Mucosa of rectum (tissue), 2 donors: Measurements from ENCODE around the gene RAI2.

Source experiments
- H3K27ac ChIP-seq, 2 donors: one replicate each; pipeline ENCODE4 v1.7.0; 2013; ENCODE audit warnings: inconsistent platforms in 2 of 2, low read depth in 2 of 2, low read length in 2 of 2
- H3K27me3 ChIP-seq, 2 donors: one replicate each; pipeline ENCODE4 v1.7.0; 2013; ENCODE audit warnings: low read length in 2 of 2; ENCODE audit not compliant: control insufficient read depth in 2 of 2, insufficient read depth in 2 of 2
- H3K36me3 ChIP-seq, 2 donors: one replicate each; pipeline ENCODE4 v1.7.0; 2013; ENCODE audit warnings: low read length in 2 of 2; ENCODE audit not compliant: control insufficient read depth in 2 of 2, insufficient read depth in 2 of 2
- H3K4me1 ChIP-seq, 2 donors: one replicate each; pipeline ENCODE4 v1.7.0; 2013; ENCODE audit warnings: low read length in 2 of 2, mild to moderate bottlenecking in 1 of 2; ENCODE audit not compliant: control insufficient read depth in 2 of 2, insufficient read depth in 2 of 2
- H3K4me3 ChIP-seq, 2 donors: one replicate each; pipeline ENCODE4 v1.7.0; 2013; ENCODE audit warnings: low read length in 2 of 2
- H3K9ac ChIP-seq, 2 donors: one replicate each; pipeline ENCODE4 v1.7.0; 2013; ENCODE audit warnings: low read length in 2 of 2, low read depth in 1 of 2, mild to moderate bottlenecking in 1 of 2
- H3K9me3 ChIP-seq, 2 donors: one replicate each; pipeline ENCODE4 v1.7.0; 2013; ENCODE audit warnings: low read length in 2 of 2; ENCODE audit not compliant: control insufficient read depth in 2 of 2
- donor health status: healthy.
- donor health status: Normal muscosa, but diverticular disease.

RAI2 gene

GRCh38 chrX:17860811-17861488, at the start of gene RAI2:
TSS of gene RAI2 (minus strand) at chrX:17861298. CDS start at chrX:17802010, 59,288 bp downstream.
- Histone ChIP-seq H3K27me3 (peaks cover 9 to 22% of the 10 kb centered on the region in 2 donors), H3K9ac (no peak within 1 kb of the TSS), H3K4me1 (no peaks in the 10 kb centered on the region), H3K36me3 (no peaks in the 10 kb centered on the region), H3K27ac (no peak within 1 kb of the TSS), H3K9me3 (peaks cover 0 to 2% of the 10 kb centered on the region in 2 donors), H3K4me3 (peak within 1 kb of the TSS; percentile 38 to 65)

GRCh38 chrX:17888421-17888820, 27.3 kb upstream of the RAI2 start:
- Histone ChIP-seq H3K4me1 (no peaks in the 10 kb centered on the region), H3K27me3 (peaks cover 5% of the 10 kb centered on the region in 2 donors), H3K27ac (no peak overlapping the region), H3K36me3 (no peaks in the 10 kb centered on the region), H3K9ac (no peak overlapping the region), H3K4me3 (no peak overlapping the region), H3K9me3 (no peaks in the 10 kb centered on the region)

DNA sequence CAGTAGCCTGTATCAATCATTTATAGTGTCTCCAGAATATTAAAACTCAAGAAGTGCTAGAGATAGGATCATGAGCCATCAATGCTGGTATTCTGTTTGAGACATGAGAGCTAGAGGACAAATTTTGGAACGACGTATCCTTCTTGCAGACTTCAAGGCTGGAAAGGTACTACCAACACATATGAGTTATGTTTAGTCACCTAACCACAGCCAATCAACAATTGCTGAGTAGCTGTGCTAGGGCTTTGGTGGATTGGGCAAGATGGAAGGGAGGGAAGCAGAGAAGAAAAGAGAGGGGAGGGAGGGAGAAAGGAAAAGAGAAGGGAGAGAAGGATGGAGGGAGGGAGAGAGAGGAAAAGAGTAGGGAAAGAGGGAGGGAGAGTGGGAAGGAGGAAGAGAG, 21.6 kb upstream of the RAI2 start:
- Histone ChIP-seq H3K27ac (no peak overlapping the region), H3K9ac (no peak overlapping the region), H3K36me3 (no peaks in the 10 kb centered on the region), H3K27me3 (peaks cover 5% of the 10 kb centered on the region in 2 donors), H3K9me3 (no peaks in the 10 kb centered on the region), H3K4me1 (no peaks in the 10 kb centered on the region), H3K4me3 (no peak overlapping the region)

GRCh38 chrX:17878028-17878670, 17.1 kb upstream of the RAI2 start:
- no peaks in the 10 kb centered on the region for H3K4me1 ChIP-seq
- no peaks in the 10 kb centered on the region for H3K36me3 ChIP-seq
- H3K9ac ChIP-seq, result no peak overlapping the region
- no peaks in the 10 kb centered on the region for H3K27me3 ChIP-seq
- H3K27ac ChIP-seq, result no peak overlapping the region
- no peak overlapping the region for H3K4me3 ChIP-seq
- no peaks in the 10 kb centered on the region for H3K9me3 ChIP-seq

DNA sequence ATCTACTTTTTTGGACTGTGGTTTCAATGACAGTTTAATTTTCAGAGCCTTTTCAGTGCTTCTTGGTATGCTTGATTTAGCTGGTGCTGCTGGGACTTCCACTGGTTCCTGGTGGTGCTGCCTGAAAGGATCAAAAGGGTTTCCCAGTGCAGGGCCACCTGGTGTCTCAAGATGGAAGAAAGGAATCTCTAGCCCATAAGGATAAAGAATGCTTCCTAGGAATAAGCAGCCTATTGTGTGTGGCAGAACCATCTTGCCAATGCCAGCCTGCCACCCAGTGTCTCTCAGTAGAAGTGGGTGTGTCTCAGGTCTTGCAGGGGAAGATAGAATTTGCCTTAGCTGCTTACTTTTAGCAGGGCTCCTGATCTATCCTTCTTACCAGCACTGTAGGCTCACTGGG, 15.0 kb upstream of the RAI2 start:
- H3K4me3 ChIP-seq, result no peak overlapping the region

GRCh38 chrX:17869580-17869979, 8.5 kb upstream of the RAI2 start:
- no peaks in the 10 kb centered on the region for H3K4me1 ChIP-seq
- no peak overlapping the region for H3K9ac ChIP-seq
- no peaks in the 10 kb centered on the region for H3K36me3 ChIP-seq
- no peak overlapping the region for H3K27ac ChIP-seq
- H3K4me3 ChIP-seq, result no peak overlapping the region
- no peaks in the 10 kb centered on the region for H3K9me3 ChIP-seq
- peaks cover 0 to 3% of the 10 kb centered on the region in 2 donors for H3K27me3 ChIP-seq

More for the DNA sequence above, 15.0 kb upstream of the RAI2 start:
- H3K9ac ChIP-seq, result no peak overlapping the region
- no peaks in the 10 kb centered on the region for H3K36me3 ChIP-seq
- no peaks in the 10 kb centered on the region for H3K27me3 ChIP-seq
- no peak overlapping the region for H3K27ac ChIP-seq
- H3K4me1 ChIP-seq, result no peaks in the 10 kb centered on the region
- H3K9me3 ChIP-seq, result no peaks in the 10 kb centered on the region

- Histone ChIP-seq H3K27ac (no peak overlapping the region), H3K27me3 (peaks cover 12 to 22% of the 10 kb centered on the region in 2 donors)
These were observed 452 bp upstream of the RAI2 start for GRCh38 chrX:17861489-17862011.

DNA sequence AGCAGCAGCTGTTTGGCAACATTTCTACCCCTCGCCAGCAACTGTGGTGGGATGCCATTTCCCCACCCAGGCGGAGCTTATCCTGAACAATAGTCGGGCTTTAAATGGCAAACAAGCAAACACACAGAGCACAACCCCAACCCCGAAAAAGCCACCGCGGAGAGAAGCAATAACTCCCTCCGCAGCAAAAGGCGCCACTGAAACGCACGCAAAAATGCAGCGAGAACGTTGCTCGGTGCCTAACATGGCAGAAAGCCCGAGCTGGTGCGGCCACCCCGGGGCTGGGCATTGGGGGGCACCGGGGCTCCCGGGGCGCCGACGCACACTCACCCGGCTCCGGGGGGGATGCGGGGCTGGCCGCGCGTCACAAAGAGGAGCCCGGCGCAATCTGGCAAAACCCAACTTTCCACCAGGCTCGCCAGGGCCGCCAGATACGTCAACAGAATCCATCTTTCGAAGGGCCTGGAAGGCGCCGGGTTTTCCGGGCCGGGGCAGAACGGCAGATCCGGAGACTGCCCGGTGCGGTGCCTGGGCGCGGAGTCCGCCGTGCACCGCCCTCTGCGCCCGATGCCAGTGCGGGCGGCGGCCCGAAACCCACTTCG, 818 bp downstream of the RAI2 start:
- no peak overlapping the region for H3K27ac ChIP-seq
- H3K9ac ChIP-seq, result no peak overlapping the region
- H3K36me3 ChIP-seq, result no peaks in the 10 kb centered on the region
- peaks cover 9 to 22% of the 10 kb centered on the region in 2 donors for H3K27me3 ChIP-seq
- H3K4me1 ChIP-seq, result no peaks in the 10 kb centered on the region
- peak overlapping the region; percentile 38 to 65 for H3K4me3 ChIP-seq
- peaks cover 0 to 2% of the 10 kb centered on the region in 2 donors for H3K9me3 ChIP-seq

More at GRCh38 chrX:17861489-17862011, 452 bp upstream of the RAI2 start:
- H3K9me3 ChIP-seq, result peaks cover 0 to 2% of the 10 kb centered on the region in 2 donors
- H3K4me1 ChIP-seq, result no peaks in the 10 kb centered on the region
- no peaks in the 10 kb centered on the region for H3K36me3 ChIP-seq
- H3K9ac ChIP-seq, result no peak overlapping the region
- H3K4me3 ChIP-seq, result no peak overlapping the region

GRCh38 chrX:17859609-17860178, 1.4 kb downstream of the RAI2 start:
- Histone ChIP-seq H3K27me3 (peaks cover 9 to 22% of the 10 kb centered on the region in 2 donors), H3K4me3 (peak overlapping the region; percentile 38 to 65), H3K4me1 (no peaks in the 10 kb centered on the region), H3K9me3 (peaks cover 0 to 2% of the 10 kb centered on the region in 2 donors), H3K27ac (no peak overlapping the region), H3K9ac (no peak overlapping the region), H3K36me3 (no peaks in the 10 kb centered on the region)

GRCh38 chrX:17854531-17854930, 6.6 kb downstream of the RAI2 start:
- Histone ChIP-seq H3K9ac (no peak overlapping the region), H3K4me1 (peaks cover 0 to 3% of the 10 kb centered on the region in 2 donors), H3K4me3 (no peak overlapping the region), H3K27me3 (peaks cover 3 to 22% of the 10 kb centered on the region in 2 donors), H3K9me3 (peaks cover 0 to 2% of the 10 kb centered on the region in 2 donors), H3K27ac (no peak overlapping the region), H3K36me3 (no peaks in the 10 kb centered on the region)
